Neural progenitor cell (in vitro differentiated cells): ENCODE results near the gene METRNL. TPM values are rescaled to one million over a fixed set of nuclear protein-coding genes. Genes with fewer than 3 reads are reported as not detected.
A peak's percentile ranks its signal among the peaks of the same experiment; 100 is the strongest.

Experiments
- DNase-seq: peaks from one replicate; pipeline ENCODE4 v3.0.0-alpha.2; 2016; ENCODE audit warnings: low spot score
- H2AFZ ChIP-seq: fragments of 200-600 bp; sonication (generic); replicated peaks from 2 replicates; pipeline ENCODE4 v1.6.1; 2016; ENCODE audit warnings: antibody characterized with exemption
- H3F3A ChIP-seq: fragments of 200-600 bp; sonication (generic); 2 replicates; pipeline ENCODE4 v1.6.1; 2016; ENCODE audit warnings: antibody characterized with exemption, low read depth
- H3K27ac ChIP-seq: fragments of 200-600 bp; sonication (generic); 2 replicates; pipeline ENCODE4 v1.5.1; 2016; ENCODE audit warnings: mild to moderate bottlenecking
- H3K27me3 ChIP-seq: fragments of 200-600 bp; sonication (generic); 2 replicates; pipeline ENCODE4 v1.6.1; 2016; ENCODE audit warnings: mild to moderate bottlenecking, moderate library complexity
- H3K36me3 ChIP-seq: fragments of 200-600 bp; sonication (generic); 2 replicates; pipeline ENCODE4 v1.5.1; 2016
- H3K4me1 ChIP-seq: fragments of 200-600 bp; sonication (generic); 2 replicates; pipeline ENCODE4 v1.6.1; 2016; ENCODE audit warnings: mixed run types
- H3K4me2 ChIP-seq: fragments of 200-600 bp; sonication (generic); 2 replicates; pipeline ENCODE4 v1.6.1; 2016
- H3K4me3 ChIP-seq: fragments of 200-600 bp; sonication (generic); 2 replicates; pipeline ENCODE4 v1.5.1; 2016
- H3K79me2 ChIP-seq: fragments of 200-600 bp; sonication (generic); 2 replicates; pipeline ENCODE4 v1.6.1; 2016; ENCODE audit warnings: low read depth
- H3K9ac ChIP-seq: fragments of 200-600 bp; sonication (generic); 2 replicates; pipeline ENCODE4 v1.6.1; 2016
- H3K9me3 ChIP-seq: fragments of 200-600 bp; sonication (generic); 2 replicates; pipeline ENCODE4 v1.5.1; 2016; ENCODE audit warnings: low read depth
- H4K20me1 ChIP-seq: fragments of 200-600 bp; sonication (generic); 2 replicates; pipeline ENCODE4 v1.6.1; 2016; ENCODE audit warnings: low read depth
- H3K27ac Mint-ChIP-seq: 3 replicates; pipeline ENCODE4 v1.8.0; 2021; ENCODE audit warnings: mixed read lengths
- H3K27me3 Mint-ChIP-seq: 2 replicates; pipeline ENCODE4 v1.8.0; 2022; ENCODE audit warnings: low read depth, mild to moderate bottlenecking, inconsistent platforms, moderate library complexity, mixed read lengths; ENCODE audit not compliant: insufficient read depth
- H3K36me3 Mint-ChIP-seq: 3 replicates; pipeline ENCODE4 v1.8.0; 2021; ENCODE audit warnings: mixed read lengths
- H3K4me1 Mint-ChIP-seq: 3 replicates; pipeline ENCODE4 v1.8.0; 2021; ENCODE audit warnings: mixed read lengths
- H3K4me3 Mint-ChIP-seq: 3 replicates; pipeline ENCODE4 v1.8.0; 2021; ENCODE audit warnings: mild to moderate bottlenecking, moderate library complexity, mixed read lengths
- H3K9me3 Mint-ChIP-seq: 3 replicates; pipeline ENCODE4 v1.8.0; 2020; ENCODE audit warnings: mixed read lengths
- EZH2 ChIP-seq: fragments of 200-600 bp; sonication (generic); IDR thresholded peaks from 2 replicates; pipeline ENCODE4 v1.6.1; 2017; ENCODE audit warnings: antibody characterized with exemption, mild to moderate bottlenecking, moderate library complexity
- EZH2phosphoT487 ChIP-seq: fragments of 200-600 bp; sonication (generic); IDR thresholded peaks from 2 replicates; pipeline ENCODE4 v1.6.1; 2017; ENCODE audit warnings: antibody characterized with exemption
- total RNA-seq: library from RNA; depleted of rRNA; stranded (reverse); fragments of >200 nt; gene quantifications from 2 replicates; pipeline ENCODE4 v1.2.3, GENCODE V29; 2015; ENCODE audit warnings: low replicate concordance
- TF ChIP-seq, protein P1 (sequence below): fragments of 200-600 bp; sonication (generic); IDR thresholded peaks from 2 replicates; pipeline ENCODE4 v1.5.1; 2017; ENCODE audit warnings: antibody characterized with exemption, mild to moderate bottlenecking

The METRNL gene
- total RNA-seq, 1 donor from 2014 or later, result 3.6 TPM

GRCh38 chr17:83081684-83082201 lies 2.3 kb downstream of the METRNL start:
- DNase-seq, result no peak
- Histone ChIP-seq H3K79me2 (no peaks in the 10 kb centered on the region), H3K4me1 (peaks cover 7% of the 10 kb centered on the region), H3K4me2 (peak overlapping the region; percentile 85), H3K27ac (no peak overlapping the region), H4K20me1 (peaks cover 23% of the 10 kb centered on the region), H3F3A (peaks cover 3% of the 10 kb centered on the region), H2AFZ (no peak overlapping the region), H3K9me3 (no peaks in the 10 kb centered on the region), H3K4me3 (peak overlapping the region; percentile 67), H3K27me3 (peaks cover 65% of the 10 kb centered on the region), H3K36me3 (no peaks in the 10 kb centered on the region), H3K9ac (no peak overlapping the region)
- H3K4me1 Mint-ChIP-seq, result peaks cover 33% of the 10 kb centered on the region
- H3K36me3 Mint-ChIP-seq, result peaks cover 16% of the 10 kb centered on the region
- peak overlapping the region; percentile 87 for H3K4me3 Mint-ChIP-seq
- TF ChIP-seq, protein P1, sequence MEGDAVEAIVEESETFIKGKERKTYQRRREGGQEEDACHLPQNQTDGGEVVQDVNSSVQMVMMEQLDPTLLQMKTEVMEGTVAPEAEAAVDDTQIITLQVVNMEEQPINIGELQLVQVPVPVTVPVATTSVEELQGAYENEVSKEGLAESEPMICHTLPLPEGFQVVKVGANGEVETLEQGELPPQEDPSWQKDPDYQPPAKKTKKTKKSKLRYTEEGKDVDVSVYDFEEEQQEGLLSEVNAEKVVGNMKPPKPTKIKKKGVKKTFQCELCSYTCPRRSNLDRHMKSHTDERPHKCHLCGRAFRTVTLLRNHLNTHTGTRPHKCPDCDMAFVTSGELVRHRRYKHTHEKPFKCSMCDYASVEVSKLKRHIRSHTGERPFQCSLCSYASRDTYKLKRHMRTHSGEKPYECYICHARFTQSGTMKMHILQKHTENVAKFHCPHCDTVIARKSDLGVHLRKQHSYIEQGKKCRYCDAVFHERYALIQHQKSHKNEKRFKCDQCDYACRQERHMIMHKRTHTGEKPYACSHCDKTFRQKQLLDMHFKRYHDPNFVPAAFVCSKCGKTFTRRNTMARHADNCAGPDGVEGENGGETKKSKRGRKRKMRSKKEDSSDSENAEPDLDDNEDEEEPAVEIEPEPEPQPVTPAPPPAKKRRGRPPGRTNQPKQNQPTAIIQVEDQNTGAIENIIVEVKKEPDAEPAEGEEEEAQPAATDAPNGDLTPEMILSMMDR, result no peak
- TF ChIP-seq EZH2phosphoT487, result no peak
- TF ChIP-seq EZH2, result no peak
- H3K27me3 Mint-ChIP-seq, result peaks cover 26% of the 10 kb centered on the region
- peak overlapping the region; percentile 63 for H3K27ac Mint-ChIP-seq
- H3K9me3 Mint-ChIP-seq, result no peaks in the 10 kb centered on the region

DNA sequence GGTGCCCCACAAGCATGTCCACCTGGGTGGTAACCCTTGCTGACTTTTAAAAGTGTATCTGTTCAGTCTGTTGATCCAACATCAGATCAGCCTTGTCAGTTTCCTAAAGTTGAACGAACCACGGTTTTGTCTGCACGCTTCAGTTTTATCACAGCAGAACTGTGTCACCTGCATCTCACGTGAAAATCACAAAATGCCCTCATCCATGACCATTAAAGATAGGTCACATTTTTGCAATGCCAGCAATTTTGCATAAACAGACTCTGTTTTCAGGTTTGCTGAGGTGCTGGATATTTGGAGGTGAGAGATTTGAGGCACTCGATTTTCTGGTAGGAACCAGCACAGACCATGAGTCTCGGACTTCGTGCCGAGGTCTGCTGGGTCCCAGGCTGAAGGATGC lies 3.0 kb downstream of the METRNL start:
- no peak for DNase-seq
- H3K4me3 Mint-ChIP-seq, result peak overlapping the region; percentile 87
- H3K27me3 Mint-ChIP-seq, result peaks cover 20% of the 10 kb centered on the region
- no peaks in the 10 kb centered on the region for H3K9me3 ChIP-seq
- no peak overlapping the region for H3K27ac ChIP-seq
- H2AFZ ChIP-seq, result no peak overlapping the region
- no peaks in the 10 kb centered on the region for H3K36me3 ChIP-seq
- no peak overlapping the region for H3K4me3 ChIP-seq
- peaks cover 33% of the 10 kb centered on the region for H3K4me1 Mint-ChIP-seq
- H3K4me1 ChIP-seq, result peaks cover 7% of the 10 kb centered on the region
- H3K9me3 Mint-ChIP-seq, result no peaks in the 10 kb centered on the region
- peaks cover 58% of the 10 kb centered on the region for H3K27me3 ChIP-seq
- H3K4me2 ChIP-seq, result no peak overlapping the region
- peaks cover 25% of the 10 kb centered on the region for H4K20me1 ChIP-seq
- no peaks in the 10 kb centered on the region for H3K79me2 ChIP-seq
- peaks cover 3% of the 10 kb centered on the region for H3F3A ChIP-seq
- peak overlapping the region; percentile 1 for H3K27ac Mint-ChIP-seq
- TF ChIP-seq EZH2 (no peak), EZH2phosphoT487 (no peak)
- TF ChIP-seq, protein P1, result no peak
- no peak overlapping the region for H3K9ac ChIP-seq
- H3K36me3 Mint-ChIP-seq, result peaks cover 16% of the 10 kb centered on the region

- Histone ChIP-seq H4K20me1 (peaks cover 25% of the 10 kb centered on the region), H3K79me2 (no peaks in the 10 kb centered on the region), H3F3A (peaks cover 3% of the 10 kb centered on the region), H3K36me3 (no peaks in the 10 kb centered on the region), H2AFZ (no peak overlapping the region), H3K9ac (no peak overlapping the region), H3K4me2 (no peak overlapping the region), H3K9me3 (no peaks in the 10 kb centered on the region), H3K4me3 (no peak overlapping the region), H3K27ac (no peak overlapping the region), H3K4me1 (peaks cover 7% of the 10 kb centered on the region), H3K27me3 (peaks cover 53% of the 10 kb centered on the region)
- Mint-ChIP-seq H3K4me1 (peaks cover 33% of the 10 kb centered on the region), H3K9me3 (no peaks in the 10 kb centered on the region), H3K4me3 (peak overlapping the region; percentile 87), H3K27ac (peak overlapping the region; percentile 1), H3K36me3 (peaks cover 16% of the 10 kb centered on the region), H3K27me3 (peaks cover 16% of the 10 kb centered on the region)
- TF ChIP-seq, protein P1, result no peak
- TF ChIP-seq EZH2 (no peak), EZH2phosphoT487 (no peak)
- no peak for DNase-seq
Observed at GRCh38 chr17:83082909-83083367, 3.5 kb downstream of the METRNL start.
